Tibial nerve (tissue), 4 donors: ENCODE measurements around the gene EPHA3.

ENCODE experiments used
- CTCF ChIP-seq, 5 experiments: fragments of 200-600 bp in 3 of 5; fragments of 450-650 bp in 2 of 5; sonication (generic) in 3 of 5; IDR thresholded peaks; one replicate each; pipeline ENCODE4 v1.5.1; 2016 to 2019; ENCODE audit warnings: antibody characterized with exemption in 5 of 5, mild to moderate bottlenecking in 3 of 5, moderate library complexity in 2 of 5
- EP300 ChIP-seq, 2 donors: sonication (generic); formaldehyde crosslinking; IDR thresholded peaks; one replicate each; pipeline ENCODE4 v1.6.1; 2017; ENCODE audit warnings: antibody characterized with exemption in 2 of 2, mild to moderate bottlenecking in 1 of 2
- POLR2A ChIP-seq, 2 donors: fragments of 450-650 bp; IDR thresholded peaks; one replicate each; pipeline ENCODE4 v1.6.1; 2017; ENCODE audit warnings: antibody characterized with exemption in 2 of 2, mild to moderate bottlenecking in 2 of 2, moderate library complexity in 2 of 2

- TF ChIP-seq EP300 (IDR thresholded peaks at IDR 0.05) (no peak), CTCF (IDR thresholded peaks at IDR 0.05) (no peak), POLR2A (IDR thresholded peaks at IDR 0.05) (no peak)
These were observed 288.0 kb downstream of the EPHA3 start for GRCh38 chr3:89395456-89395855.
